ENCODE results near the gene CHRM3. TPM values are rescaled to one million over a fixed set of nuclear protein-coding genes. Genes with fewer than 3 reads are reported as not detected.

The CHRM3 gene
- total and polyA plus RNA-seq, 2 donors (not counting 1 experiment from before 2014, with no cell fraction given): not detected

- H3K4me1 ChIP-seq (ENCODE audit: control insufficient read depth in 2 of 2, insufficient read depth in 2 of 2, low read length in 2 of 2): no peaks in the 10 kb centered on the region
- 100% methylated on average over 3 of the region's 6 CpGs for WGBS (ENCODE audit: insufficient coverage)
- no peak overlapping the region for H3K27ac ChIP-seq (ENCODE audit: low read length in 2 of 2)
- ATAC-seq (ENCODE audit: low read depth) (no peak), DNase-seq (no peak)
- Mint-ChIP-seq H3K9me3 (ENCODE audit: insufficient read depth) (no peaks in the 10 kb centered on the region), H3K27me3 (no peaks in the 10 kb centered on the region), H3K4me3 (no peak overlapping the region), H3K27ac (no peak overlapping the region), H3K4me1 (no peaks in the 10 kb centered on the region)
- TF ChIP-seq, protein P1, sequence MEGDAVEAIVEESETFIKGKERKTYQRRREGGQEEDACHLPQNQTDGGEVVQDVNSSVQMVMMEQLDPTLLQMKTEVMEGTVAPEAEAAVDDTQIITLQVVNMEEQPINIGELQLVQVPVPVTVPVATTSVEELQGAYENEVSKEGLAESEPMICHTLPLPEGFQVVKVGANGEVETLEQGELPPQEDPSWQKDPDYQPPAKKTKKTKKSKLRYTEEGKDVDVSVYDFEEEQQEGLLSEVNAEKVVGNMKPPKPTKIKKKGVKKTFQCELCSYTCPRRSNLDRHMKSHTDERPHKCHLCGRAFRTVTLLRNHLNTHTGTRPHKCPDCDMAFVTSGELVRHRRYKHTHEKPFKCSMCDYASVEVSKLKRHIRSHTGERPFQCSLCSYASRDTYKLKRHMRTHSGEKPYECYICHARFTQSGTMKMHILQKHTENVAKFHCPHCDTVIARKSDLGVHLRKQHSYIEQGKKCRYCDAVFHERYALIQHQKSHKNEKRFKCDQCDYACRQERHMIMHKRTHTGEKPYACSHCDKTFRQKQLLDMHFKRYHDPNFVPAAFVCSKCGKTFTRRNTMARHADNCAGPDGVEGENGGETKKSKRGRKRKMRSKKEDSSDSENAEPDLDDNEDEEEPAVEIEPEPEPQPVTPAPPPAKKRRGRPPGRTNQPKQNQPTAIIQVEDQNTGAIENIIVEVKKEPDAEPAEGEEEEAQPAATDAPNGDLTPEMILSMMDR (IDR thresholded peaks at IDR 0.05): no peak
- TF ChIP-seq EZH2 (IDR thresholded peaks at IDR 0.05; ENCODE audit: borderline replicate concordance, insufficient read depth, low read depth, low read length, poor library complexity, severe bottlenecking): no peak
- CTCF ChIA-PET: no interaction called here
- H3K36me3 ChIP-seq (replicated peaks in 1 of 2; ENCODE audit: control extremely low read depth in 1 of 2, control insufficient read depth in 1 of 2, extremely low read depth in 1 of 2, insufficient read depth in 2 of 2, low read length in 1 of 2): no peaks in the 10 kb centered on the region
- H2AFZ ChIP-seq (ENCODE audit: insufficient read depth, low read depth, low read length, poor library complexity, severe bottlenecking): no peak overlapping the region
- intact Hi-C loops (cut with micrococcal nuclease): no loop called here
- no peaks in the 10 kb centered on the region for H3K27me3 ChIP-seq (replicated peaks in 1 of 4; ENCODE audit: control extremely low read depth in 1 of 4, control insufficient read depth in 3 of 4, insufficient read depth in 4 of 4, low read length in 3 of 4)
- H3K79me2 ChIP-seq (ENCODE audit: control insufficient read depth, insufficient read depth, low read length): no peaks in the 10 kb centered on the region
- no peaks in the 10 kb centered on the region for H3K9me3 ChIP-seq (ENCODE audit: control extremely low read depth in 1 of 3, control insufficient read depth in 2 of 3, insufficient read depth in 1 of 3, low read length in 2 of 3)
- no peak overlapping the region for H3K9ac ChIP-seq (ENCODE audit: low read length)
- H4K20me1 ChIP-seq (ENCODE audit: control insufficient read depth, insufficient read depth, low read length, poor library complexity, severe bottlenecking): no peaks in the 10 kb centered on the region
- H3K4me2 ChIP-seq (replicated peaks; ENCODE audit: low read depth, low read length, poor library complexity, severe bottlenecking): no peak overlapping the region
- no peak overlapping the region for H3K4me3 ChIP-seq (ENCODE audit: control extremely low read depth in 1 of 5, extremely low read depth in 1 of 5, insufficient read depth in 1 of 5, low read depth in 2 of 5, low read length in 4 of 5)
- POLR2A ChIA-PET: no interaction called here
These were observed 36.7 kb upstream of the CHRM3 start for GRCh38 chr1:239349699-239350098.

GRCh38 chr1:239353536-239353935 lies 32.8 kb upstream of the CHRM3 start:
- Histone ChIP-seq H3K4me1 (ENCODE audit: control insufficient read depth in 2 of 2, insufficient read depth in 2 of 2, low read length in 2 of 2) (no peaks in the 10 kb centered on the region), H3K9me3 (ENCODE audit: control extremely low read depth in 1 of 3, control insufficient read depth in 2 of 3, insufficient read depth in 1 of 3, low read length in 2 of 3) (no peaks in the 10 kb centered on the region), H3K79me2 (ENCODE audit: control insufficient read depth, insufficient read depth, low read length) (no peaks in the 10 kb centered on the region), H3K4me2 (replicated peaks; ENCODE audit: low read depth, low read length, poor library complexity, severe bottlenecking) (no peak overlapping the region), H2AFZ (ENCODE audit: insufficient read depth, low read depth, low read length, poor library complexity, severe bottlenecking) (no peak overlapping the region), H3K9ac (ENCODE audit: low read length) (no peak overlapping the region), H4K20me1 (ENCODE audit: control insufficient read depth, insufficient read depth, low read length, poor library complexity, severe bottlenecking) (no peaks in the 10 kb centered on the region), H3K27ac (ENCODE audit: low read length in 2 of 2) (no peak overlapping the region), H3K36me3 (replicated peaks in 1 of 2; ENCODE audit: control extremely low read depth in 1 of 2, control insufficient read depth in 1 of 2, extremely low read depth in 1 of 2, insufficient read depth in 2 of 2, low read length in 1 of 2) (no peaks in the 10 kb centered on the region), H3K27me3 (replicated peaks in 1 of 4; ENCODE audit: control extremely low read depth in 1 of 4, control insufficient read depth in 3 of 4, insufficient read depth in 4 of 4, low read length in 3 of 4) (no peaks in the 10 kb centered on the region), H3K4me3 (ENCODE audit: control extremely low read depth in 1 of 5, extremely low read depth in 1 of 5, insufficient read depth in 1 of 5, low read depth in 2 of 5, low read length in 4 of 5) (no peak overlapping the region)
- Mint-ChIP-seq H3K27ac (no peak overlapping the region), H3K9me3 (ENCODE audit: insufficient read depth) (no peaks in the 10 kb centered on the region), H3K27me3 (no peaks in the 10 kb centered on the region), H3K4me1 (no peaks in the 10 kb centered on the region), H3K4me3 (no peak overlapping the region)
- ChIA-PET CTCF (no interaction called here), POLR2A (no interaction called here)
- ATAC-seq (ENCODE audit: low read depth): no peak
- 93% methylated on average over 2 of the region's 3 CpGs for WGBS (ENCODE audit: insufficient coverage)
- DNase-seq: no peak
- intact Hi-C loops (cut with micrococcal nuclease): no loop called here
- TF ChIP-seq, protein P1 (IDR thresholded peaks at IDR 0.05): no peak
- TF ChIP-seq EZH2 (IDR thresholded peaks at IDR 0.05; ENCODE audit: borderline replicate concordance, insufficient read depth, low read depth, low read length, poor library complexity, severe bottlenecking): no peak
